GM12865 (cell line): ENCODE data around the gene EPB41.
A peak's percentile ranks its signal among the peaks of the same experiment; 100 is the strongest.

ENCODE experiments used
- DNase-seq: peaks from one replicate; pipeline ENCODE4 v3.0.0; 2010; ENCODE audit warnings: low read depth
- H3K4me3 ChIP-seq: 2 replicates; pipeline ENCODE4 v1.5.1; 2011; ENCODE audit warnings: mild to moderate bottlenecking, low read depth, low read length, control low read depth
- TF ChIP-seq, protein P1 (sequence below): IDR thresholded peaks from 2 replicates; pipeline ENCODE4 v1.5.1; 2011; ENCODE audit warnings: low read length, control low read depth, low read depth, inconsistent platforms; ENCODE audit not compliant: insufficient read depth; ENCODE audit errors: missing control alignments

The EPB41 gene

DNA sequence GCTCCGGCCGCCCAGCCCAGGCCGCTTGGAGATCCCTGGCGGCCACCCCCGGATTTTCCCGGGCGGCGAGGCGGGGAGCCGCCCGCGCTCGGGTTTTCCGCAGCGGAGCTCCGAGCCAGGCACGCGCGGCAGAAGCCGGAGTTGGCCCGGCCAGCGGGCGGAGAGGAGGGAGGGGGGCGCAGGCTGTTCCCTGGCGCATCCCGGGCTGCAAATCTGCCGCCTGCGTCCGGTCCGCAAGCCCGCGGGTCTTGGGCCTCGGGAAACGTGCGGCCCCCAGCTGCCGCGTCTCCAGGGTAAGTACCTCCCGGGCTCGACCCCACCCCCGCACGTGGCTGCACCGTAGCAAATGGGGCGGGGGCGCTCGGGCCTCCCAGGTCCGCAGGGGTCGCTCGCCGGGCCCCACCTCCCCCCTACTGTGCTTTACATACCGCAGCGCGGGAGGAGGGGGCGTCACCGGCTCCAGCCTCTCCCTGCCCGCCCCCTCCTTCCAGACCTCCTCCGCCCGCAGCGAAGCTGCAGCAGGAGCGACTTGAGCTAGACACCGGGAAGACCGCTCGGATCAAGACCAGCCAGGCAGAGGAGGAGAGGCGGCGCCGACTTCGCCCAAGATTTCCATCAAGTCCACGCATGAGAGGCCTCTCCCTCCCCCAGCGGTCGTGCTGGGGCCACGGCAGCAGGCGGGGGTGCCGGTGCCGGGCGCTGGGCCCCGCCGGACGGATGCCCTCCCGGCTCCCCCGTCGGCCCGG, 207.7 kb downstream of the EPB41 start:
- TF ChIP-seq, protein P1, sequence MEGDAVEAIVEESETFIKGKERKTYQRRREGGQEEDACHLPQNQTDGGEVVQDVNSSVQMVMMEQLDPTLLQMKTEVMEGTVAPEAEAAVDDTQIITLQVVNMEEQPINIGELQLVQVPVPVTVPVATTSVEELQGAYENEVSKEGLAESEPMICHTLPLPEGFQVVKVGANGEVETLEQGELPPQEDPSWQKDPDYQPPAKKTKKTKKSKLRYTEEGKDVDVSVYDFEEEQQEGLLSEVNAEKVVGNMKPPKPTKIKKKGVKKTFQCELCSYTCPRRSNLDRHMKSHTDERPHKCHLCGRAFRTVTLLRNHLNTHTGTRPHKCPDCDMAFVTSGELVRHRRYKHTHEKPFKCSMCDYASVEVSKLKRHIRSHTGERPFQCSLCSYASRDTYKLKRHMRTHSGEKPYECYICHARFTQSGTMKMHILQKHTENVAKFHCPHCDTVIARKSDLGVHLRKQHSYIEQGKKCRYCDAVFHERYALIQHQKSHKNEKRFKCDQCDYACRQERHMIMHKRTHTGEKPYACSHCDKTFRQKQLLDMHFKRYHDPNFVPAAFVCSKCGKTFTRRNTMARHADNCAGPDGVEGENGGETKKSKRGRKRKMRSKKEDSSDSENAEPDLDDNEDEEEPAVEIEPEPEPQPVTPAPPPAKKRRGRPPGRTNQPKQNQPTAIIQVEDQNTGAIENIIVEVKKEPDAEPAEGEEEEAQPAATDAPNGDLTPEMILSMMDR: no peak
- no peak overlapping the region for H3K4me3 ChIP-seq
- DNase-seq: no peak

DNA sequence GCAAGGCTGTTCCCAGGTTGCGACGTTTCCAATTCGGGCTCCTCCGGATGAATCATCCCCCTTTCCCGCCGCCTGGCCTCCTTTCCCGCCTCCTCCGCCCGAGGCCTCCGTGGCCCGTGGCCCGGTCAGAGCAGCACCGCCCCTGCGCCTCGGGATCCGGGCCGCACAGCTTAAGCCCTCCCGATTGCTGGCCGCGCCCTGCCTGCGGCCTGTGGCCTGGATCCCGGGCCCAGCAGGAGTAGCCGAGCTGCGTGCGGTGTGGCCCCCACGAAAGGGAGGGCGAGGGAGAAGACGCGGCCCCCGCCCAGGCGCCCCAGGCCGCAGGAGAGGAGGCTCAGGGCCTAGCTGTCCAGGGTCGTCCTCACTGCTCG, 208.3 kb downstream of the EPB41 start:
- TF ChIP-seq, protein P1: no peak
- no peak overlapping the region for H3K4me3 ChIP-seq
- DNase-seq: no peak

DNA sequence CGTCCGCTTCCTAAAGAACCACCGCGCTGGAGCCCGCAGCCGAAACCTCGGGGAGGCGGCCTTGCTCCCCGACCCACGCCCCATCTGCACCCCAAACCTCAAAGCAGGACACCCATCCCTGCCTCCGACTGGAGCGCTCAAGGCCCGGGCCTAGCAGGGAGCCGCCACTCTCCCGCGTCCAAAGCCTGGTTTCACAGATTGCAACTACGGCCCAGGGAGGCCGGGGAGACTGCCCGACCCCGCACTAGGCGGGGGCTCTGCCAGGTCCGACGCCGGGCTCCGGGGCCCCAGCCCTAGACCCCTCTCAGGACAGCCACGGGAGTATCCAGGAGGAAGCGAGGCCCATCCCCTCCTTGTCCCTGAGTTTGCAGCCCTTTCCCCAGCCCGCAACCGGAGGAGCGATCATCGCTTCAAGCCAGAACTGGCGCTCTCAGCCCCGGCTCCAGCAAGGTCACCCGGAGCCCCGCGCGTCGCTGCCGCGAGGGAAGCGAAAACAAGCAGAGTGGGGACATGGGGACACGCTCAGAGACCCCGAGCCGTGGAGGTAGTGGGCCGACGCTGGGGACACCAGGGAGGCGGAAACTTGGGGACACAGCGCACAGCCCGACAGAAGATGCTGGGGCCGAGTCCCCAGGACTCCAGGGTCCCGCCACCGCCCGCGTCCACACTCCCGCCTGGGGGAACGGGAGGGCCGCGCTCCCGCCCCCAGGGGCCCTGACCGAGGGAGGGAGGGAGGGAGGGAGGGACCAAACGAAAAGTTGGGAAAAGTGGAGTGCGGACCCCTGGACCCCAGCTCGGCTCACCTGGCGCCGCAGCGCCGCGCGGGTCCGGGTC, 208.9 kb downstream of the EPB41 start:
- TF ChIP-seq, protein P1: no peak
- no peak overlapping the region for H3K4me3 ChIP-seq
- DNase-seq: no peak

GRCh38 chr1:29123887-29124365, 209.6 kb downstream of the EPB41 start, which contains the start of gene TMEM200B:
TSS of gene TMEM200B (minus strand) at chr1:29123903. CDS start at chr1:29121828, 2,075 bp downstream.
- TF ChIP-seq, protein P1: no peak
- peak within 1 kb of the TSS; percentile 58 for H3K4me3 ChIP-seq
- DNase-seq: no peak

- peak; percentile 63 for DNase-seq
- H3K4me3 ChIP-seq: peak overlapping the region; percentile 58
- TF ChIP-seq, protein P1: no peak
These were observed 210.2 kb downstream of the EPB41 start for GRCh38 chr1:29124366-29125236.

DNA sequence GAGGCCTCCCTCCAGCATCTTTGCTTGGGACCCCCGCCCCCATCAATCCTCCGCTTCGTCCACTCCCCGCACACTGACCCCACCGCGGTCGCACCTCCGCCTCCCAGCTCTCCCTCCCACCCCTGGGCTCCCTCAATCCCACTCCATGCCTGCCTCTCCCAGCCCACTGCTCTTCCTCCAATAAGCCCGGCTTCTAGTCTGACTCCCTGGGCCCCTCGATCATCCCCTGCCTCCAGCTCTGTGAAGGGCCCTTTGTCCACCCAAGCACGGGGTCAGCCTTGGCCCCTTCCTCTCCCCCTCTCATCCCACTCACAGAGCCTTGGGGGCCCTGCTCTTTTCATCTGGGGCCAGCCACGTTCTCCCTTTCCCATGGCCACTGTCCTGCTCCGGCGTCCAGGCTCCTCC, 210.9 kb downstream of the EPB41 start:
- H3K4me3 ChIP-seq: no peak overlapping the region
- DNase-seq: no peak
- TF ChIP-seq, protein P1: no peak
